ENCODE results near the gene INIP. TPM values are rescaled to one million over a fixed set of nuclear protein-coding genes. Genes with fewer than 3 reads are reported as not detected.

Gene INIP
- total and polyA plus RNA-seq, 2 of the 13 experiments (the other 11 are each of a cell fraction or from before 2014, with no cell fraction given) = 13.6 to 28.6 TPM

GRCh38 chr9:112694706-112695555 lies 23.0 kb downstream of the INIP start:
- intact Hi-C loops (cut with micrococcal nuclease; ENCODE audit: unreplicated experiment) (no loop called here), in situ Hi-C loops (cut with HindIII; ENCODE audit: extremely low pct_ligation_motif_present, low pct_unique_long_range_greater_than_20kb) (no loop called here)
- no peak for FAIRE-seq
- Histone ChIP-seq H4K20me1 (ENCODE audit: insufficient read depth, low read length) (no peaks in the 10 kb centered on the region), H3K9ac (ENCODE audit: insufficient read depth, low read depth, low read length) (no peak overlapping the region), H3K27ac (ENCODE audit: extremely low read length, insufficient read depth, low read length) (no peak overlapping the region), H3K9me3 (ENCODE audit: low read length) (no peaks in the 10 kb centered on the region), H3K79me2 (ENCODE audit: insufficient read depth, low read length) (peaks cover 2% of the 10 kb centered on the region), H3K36me3 (replicated peaks in 1 of 2; ENCODE audit: control insufficient read depth in 1 of 2, insufficient read depth in 2 of 2, low read length in 2 of 2) (peaks cover 13 to 34% of the 10 kb centered on the region in 2 experiments; a peak in 4 of 5 replicates), H3K4me1 (ENCODE audit: insufficient read depth, low read length) (no peaks in the 10 kb centered on the region), H3K27me3 (ENCODE audit: control insufficient read depth in 1 of 2, insufficient read depth in 2 of 2, low read length in 2 of 2) (no peaks in the 10 kb centered on the region), H2AFZ (ENCODE audit: low read length) (no peak overlapping the region), H3K4me2 (ENCODE audit: low read depth, low read length) (no peak overlapping the region), H3K4me3 (replicated peaks in 1 of 3; ENCODE audit: insufficient read depth in 1 of 3, low read depth in 2 of 3, low read length in 3 of 3) (no peak overlapping the region)
- TF ChIP-seq ETV5 (CRISPR knock-in tag; IDR thresholded peaks at IDR 0.05; ENCODE audit: borderline replicate concordance) (no peak), ONECUT2 (CRISPR knock-in tag; IDR thresholded peaks at IDR 0.05) (no peak)
- ChIA-PET POLR2A (no interaction called here), CTCF (ENCODE audit: low intra/inter-chr PET ratio, low total read pairs) (no interaction called here)
- ATAC-seq = no peak
- no peak for DNase-seq (ENCODE audit: low spot score)
- BruUV-seq (replicated peaks) = no TSS peak
- 97% methylated on average over 4 of the region's 4 CpGs for WGBS (ENCODE audit: low lambda C conversion rate)

- Histone ChIP-seq H4K20me1 (ENCODE audit: insufficient read depth, low read length) (no peaks in the 10 kb centered on the region), H3K27ac (ENCODE audit: extremely low read length, insufficient read depth, low read length) (no peak overlapping the region), H3K4me3 (replicated peaks in 1 of 3; ENCODE audit: insufficient read depth in 1 of 3, low read depth in 2 of 3, low read length in 3 of 3) (no peak overlapping the region), H3K9ac (ENCODE audit: insufficient read depth, low read depth, low read length) (no peak overlapping the region), H3K4me2 (ENCODE audit: low read depth, low read length) (no peak overlapping the region), H3K9me3 (ENCODE audit: low read length) (no peaks in the 10 kb centered on the region), H3K4me1 (ENCODE audit: insufficient read depth, low read length) (no peaks in the 10 kb centered on the region), H3K79me2 (ENCODE audit: insufficient read depth, low read length) (no peaks in the 10 kb centered on the region), H2AFZ (ENCODE audit: low read length) (no peak overlapping the region), H3K36me3 (replicated peaks in 1 of 2; ENCODE audit: control insufficient read depth in 1 of 2, insufficient read depth in 2 of 2, low read length in 2 of 2) (peaks cover 8 to 39% of the 10 kb centered on the region in 2 experiments; a peak in 4 of 5 replicates), H3K27me3 (ENCODE audit: control insufficient read depth in 1 of 2, insufficient read depth in 2 of 2, low read length in 2 of 2) (no peaks in the 10 kb centered on the region)
- POLR2A ChIA-PET = no interaction called here
- WGBS (ENCODE audit: low lambda C conversion rate) = 93% methylated on average over 6 of the region's 6 CpGs
- BruUV-seq (replicated peaks) = no TSS peak
- CTCF ChIA-PET (ENCODE audit: low intra/inter-chr PET ratio, low total read pairs) = no interaction called here
- FAIRE-seq = no peak
- TF ChIP-seq ZNF101 (CRISPR knock-in tag; IDR thresholded peaks at IDR 0.05; ENCODE audit: borderline replicate concordance, low read depth) = no peak
- no peak for TF ChIP-seq ATAD3A (CRISPR knock-in tag; IDR thresholded peaks at IDR 0.05)
- no peak for TF ChIP-seq ZNF512B (CRISPR knock-in tag; IDR thresholded peaks at IDR 0.05; ENCODE audit: borderline replicate concordance)
- TF ChIP-seq ZBED4 (CRISPR knock-in tag; IDR thresholded peaks at IDR 0.05; ENCODE audit: borderline replicate concordance) = no peak
- no peak for TF ChIP-seq KMT2A (CRISPR knock-in tag; IDR thresholded peaks at IDR 0.05)
- no peak for TF ChIP-seq MLLT10 (CRISPR knock-in tag; IDR thresholded peaks at IDR 0.05)
- no peak for TF ChIP-seq SOX13 (IDR thresholded peaks at IDR 0.05)
- no peak for TF ChIP-seq SOX13 (CRISPR knock-in tag; conservative IDR thresholded peaks at IDR 0.05 in 1 of 2, IDR thresholded peaks at IDR 0.05 in 1 of 2)
- in situ Hi-C loops (cut with HindIII; ENCODE audit: extremely low pct_ligation_motif_present, low pct_unique_long_range_greater_than_20kb) (no loop called here), intact Hi-C loops (cut with micrococcal nuclease; ENCODE audit: unreplicated experiment) (no loop called here)
- no peak for DNase-seq (ENCODE audit: low spot score)
- ATAC-seq = no peak
Measured at GRCh38 chr9:112689161-112689740, 28.7 kb downstream of the INIP start.
